Posterior vena cava (tissue), 2 donors: Measurements from ENCODE around the gene TBCCD1. TPM values are rescaled to one million over a fixed set of nuclear protein-coding genes. Genes with fewer than 3 reads are reported as not detected.
"Not testable (repeated sequence)": the region's sequence is repeated elsewhere in the genome, so short reads cannot be mapped to it uniquely, and the experiment has no call there.

Source experiments
- DNase-seq: peaks from one replicate; pipeline ENCODE4 v3.0.0-alpha.2; 2020; ENCODE audit warnings: low spot score
- intact Hi-C, 2 donors: fragments of 100-400 bp; cut with DNase I; formaldehyde crosslinking; loops; one replicate each; pipeline versions ENCODE4 v1.14.1 to v1.14.2; 2022 to 2023
- total RNA-seq, 2 donors: library from RNA; stranded (reverse); fragmentation: NEBNext Ultra II Directional; extraction: Animal tissue kit (Norgen Biotek cat#: 25700); gene quantifications; one replicate each; pipeline ENCODE4 v1.2.1, GENCODE V29; 2021
- donor health status: DM: yes; HTN: yes; CAD: no.
- donor health status: DM: yes; HTN: yes; CAD: no.

Gene TBCCD1
- total RNA-seq, 2 donors from 2014 or later = 6.6 to 9.2 TPM

GRCh38 chr3:186569779-186570095 lies 2.6 kb upstream of the TBCCD1 start:
- intact Hi-C loops = no loop called here

GRCh38 chr3:186569361-186569760 lies 2.2 kb upstream of the TBCCD1 start:
- intact Hi-C loops, DNase-seq: not testable (repeated sequence)

More at GRCh38 chr3:186569779-186570095, 2.6 kb upstream of the TBCCD1 start:
- no peak for DNase-seq

- intact Hi-C loops = no loop called here
Measured at GRCh38 chr3:186566772-186567071, 417 bp downstream of the TBCCD1 start.

GRCh38 chr3:186564586-186564985 lies 2.6 kb downstream of the TBCCD1 start:
- intact Hi-C loops = no loop called here
- DNase-seq = no peak

More at GRCh38 chr3:186566772-186567071, 417 bp downstream of the TBCCD1 start:
- no peak for DNase-seq

- intact Hi-C loops = no loop called here
Measured at GRCh38 chr3:186552408-186553031, 14.6 kb downstream of the TBCCD1 start.

GRCh38 chr3:186551387-186551786 lies 15.8 kb downstream of the TBCCD1 start:
- DNase-seq = no peak
- intact Hi-C loops = no loop called here

More at GRCh38 chr3:186552408-186553031, 14.6 kb downstream of the TBCCD1 start:
- no peak for DNase-seq

GRCh38 chr3:186549497-186549896 lies 17.6 kb downstream of the TBCCD1 start:
- intact Hi-C loops = loop anchor here in 1 of 2 donors (10.0 kb wide), 1 partner anchor 285 kb away; no protein-coding TSS in a partner anchor
- no peak for DNase-seq

- no peak for DNase-seq
- intact Hi-C loops = loop anchor here (5.0 to 10.0 kb wide), 2 partner anchors 279 to 287 kb away; no protein-coding TSS in a partner anchor
Measured at GRCh38 chr3:186544281-186544680, 22.9 kb downstream of the TBCCD1 start, which contains the start of gene CRYGS. CRYGS (minus strand) TSS chr3:186544380; CDS start chr3:186544326, 54 bp downstream.

GRCh38 chr3:186540835-186541226 lies 26.3 kb downstream of the TBCCD1 start:
- DNase-seq = no peak
- intact Hi-C loops = loop anchor here (5.0 to 10.0 kb wide), 2 partner anchors 276 to 284 kb away; no protein-coding TSS in a partner anchor

GRCh38 chr3:186540221-186540834 lies 26.8 kb downstream of the TBCCD1 start:
- intact Hi-C loops = loop anchor here (5.0 to 10.0 kb wide), 2 partner anchors 276 to 283 kb away; no protein-coding TSS in a partner anchor
- no peak for DNase-seq

GRCh38 chr3:186538779-186539178 lies 28.4 kb downstream of the TBCCD1 start:
- intact Hi-C loops = loop anchor here in 1 of 2 donors (10.0 kb wide), 1 partner anchor 554 kb away; no protein-coding TSS in a partner anchor
- DNase-seq = no peak

- intact Hi-C loops = loop anchor here in 1 of 2 donors (10.0 kb wide), 1 partner anchor 552 kb away; no protein-coding TSS in a partner anchor
- DNase-seq = no peak
Measured at GRCh38 chr3:186536883-186537844, 30.0 kb downstream of the TBCCD1 start.

- no peak for DNase-seq
- intact Hi-C loops = loop anchor here in 1 of 2 donors (10.0 kb wide), 1 partner anchor 549 kb away; no protein-coding TSS in a partner anchor
Measured at GRCh38 chr3:186534113-186534669, 32.9 kb downstream of the TBCCD1 start.

GRCh38 chr3:186532598-186533072 lies 34.5 kb downstream of the TBCCD1 start:
- intact Hi-C loops = loop anchor here in 1 of 2 donors (10.0 kb wide), 1 partner anchor 548 kb away; no protein-coding TSS in a partner anchor
- DNase-seq = no peak

GRCh38 chr3:186531694-186532093 lies 35.4 kb downstream of the TBCCD1 start:
- not testable (repeated sequence) for DNase-seq
- intact Hi-C loops = loop anchor here in 1 of 2 donors (10.0 kb wide), 1 partner anchor 547 kb away; no protein-coding TSS in a partner anchor

GRCh38 chr3:186530415-186530814 lies 36.7 kb downstream of the TBCCD1 start:
- intact Hi-C loops = loop anchor here in 1 of 2 donors (10.0 kb wide), 1 partner anchor 546 kb away; no protein-coding TSS in a partner anchor
- no peak for DNase-seq

- intact Hi-C loops = no loop called here
Measured at GRCh38 chr3:186529201-186529999, 37.7 kb downstream of the TBCCD1 start.

GRCh38 chr3:186526256-186526606 lies 40.9 kb downstream of the TBCCD1 start:
- DNase-seq = no peak
- intact Hi-C loops = no loop called here

More at GRCh38 chr3:186529201-186529999, 37.7 kb downstream of the TBCCD1 start:
- no peak for DNase-seq
